Uterus (tissue), 4 donors: Measurements from ENCODE around the gene CFAP77. TPM values are rescaled to one million over a fixed set of nuclear protein-coding genes. Genes with fewer than 3 reads are reported as not detected.

ENCODE experiments used
- DNase-seq, 2 donors: peaks; one replicate each; pipeline ENCODE4 v3.0.0-alpha.2; 2019 to 2020
- H3K27ac ChIP-seq, 2 donors: fragments of 200-600 bp; sonication (generic); 1 replicate in 1 of 2; 2 replicates in 1 of 2; pipeline ENCODE4 v1.5.1; 2016 to 2018
- H3K27me3 ChIP-seq, 2 donors: fragments of 200-600 bp; sonication (generic); one replicate each; pipeline ENCODE4 v1.5.1; 2018 to 2019; ENCODE audit warnings: control low read depth in 1 of 2
- H3K36me3 ChIP-seq, 2 donors: fragments of 200-600 bp; sonication (generic); one replicate each; pipeline ENCODE4 v1.5.1; 2019; ENCODE audit warnings: control low read depth in 1 of 2
- H3K4me1 ChIP-seq, 2 donors: fragments of 200-600 bp; sonication (generic); one replicate each; pipeline ENCODE4 v1.5.1; 2018 to 2019; ENCODE audit warnings: control low read depth in 1 of 2
- H3K4me3 ChIP-seq, 2 donors: fragments of 200-600 bp; sonication (generic); 1 replicate in 1 of 2; 2 replicates in 1 of 2; pipeline ENCODE4 v1.5.1; 2018 to 2019; ENCODE audit warnings: mild to moderate bottlenecking in 1 of 2
- H3K9me3 ChIP-seq, 2 donors: fragments of 200-600 bp; sonication (generic); one replicate each; pipeline ENCODE4 v1.5.1; 2019; ENCODE audit warnings: control low read depth in 1 of 2
- CTCF ChIP-seq, 4 experiments: fragments of 200-600 bp in 2 of 4; fragments of 450-650 bp in 2 of 4; sonication (generic) in 2 of 4; IDR thresholded peaks; one replicate each; pipeline ENCODE4 v1.5.1; 2016 to 2019; ENCODE audit warnings: antibody characterized with exemption in 4 of 4, mild to moderate bottlenecking in 2 of 4, moderate library complexity in 1 of 4
- POLR2A ChIP-seq, 2 donors: fragments of 450-650 bp; IDR thresholded peaks; one replicate each; pipeline ENCODE4 v1.6.1; 2016; ENCODE audit warnings: antibody characterized with exemption in 2 of 2, mild to moderate bottlenecking in 1 of 2, moderate library complexity in 1 of 2
- intact Hi-C: fragments of 100-400 bp; cut with DNase I; formaldehyde crosslinking; loops from one replicate; pipeline ENCODE4 v1.15.1; 2023; ENCODE audit warnings: low total_unique reads
- total RNA-seq, 4 donors: library from RNA; depleted of rRNA in 3 of 4; stranded (reverse); fragments of >200 nt in 3 of 4; gene quantifications; one replicate each; pipeline versions ENCODE4 v1.1.0 to v1.2.4, GENCODE V29; 2014 to 2023
- donor health status: DM: yes; HTN: yes; CAD: no.

The CFAP77 gene
- total RNA-seq, 4 donors from 2014 or later, result 1.4 TPM; not detected in 3

- no peaks in the 10 kb centered on the region for H3K4me1 ChIP-seq
- no peaks in the 10 kb centered on the region for H3K36me3 ChIP-seq
- H3K4me3 ChIP-seq, result no peak overlapping the region
- no peak overlapping the region for H3K27ac ChIP-seq
- no peak for DNase-seq
- TF ChIP-seq CTCF (IDR thresholded peaks at IDR 0.05), result no peak
- TF ChIP-seq POLR2A (IDR thresholded peaks at IDR 0.05), result no peak
- H3K27me3 ChIP-seq, result no peaks in the 10 kb centered on the region
- intact Hi-C loops, result no loop called here
- H3K9me3 ChIP-seq, result no peaks in the 10 kb centered on the region
Observed at GRCh38 chr9:132545578-132545977, 135.6 kb downstream of the CFAP77 start.

- Histone ChIP-seq H3K36me3 (no peaks in the 10 kb centered on the region), H3K27ac (no peak overlapping the region), H3K27me3 (no peaks in the 10 kb centered on the region), H3K9me3 (no peaks in the 10 kb centered on the region), H3K4me1 (no peaks in the 10 kb centered on the region), H3K4me3 (no peak overlapping the region)
- DNase-seq, result no peak
- intact Hi-C loops, result no loop called here
- TF ChIP-seq POLR2A (IDR thresholded peaks at IDR 0.05) (no peak), CTCF (IDR thresholded peaks at IDR 0.05) (no peak)
Observed at GRCh38 chr9:132546148-132547051, 136.4 kb downstream of the CFAP77 start.

GRCh38 chr9:132547052-132547431 is 137.0 kb downstream of the CFAP77 start:
- TF ChIP-seq POLR2A (IDR thresholded peaks at IDR 0.05) (no peak), CTCF (IDR thresholded peaks at IDR 0.05) (no peak)
- DNase-seq, result no peak
- Histone ChIP-seq H3K9me3 (no peaks in the 10 kb centered on the region), H3K27ac (no peak overlapping the region), H3K4me1 (no peaks in the 10 kb centered on the region), H3K4me3 (no peak overlapping the region), H3K36me3 (no peaks in the 10 kb centered on the region), H3K27me3 (no peaks in the 10 kb centered on the region)
- intact Hi-C loops, result no loop called here

GRCh38 chr9:132547436-132547835 is 137.4 kb downstream of the CFAP77 start:
- Histone ChIP-seq H3K27ac (no peak overlapping the region), H3K36me3 (no peaks in the 10 kb centered on the region), H3K27me3 (no peaks in the 10 kb centered on the region), H3K9me3 (no peaks in the 10 kb centered on the region), H3K4me3 (no peak overlapping the region), H3K4me1 (no peaks in the 10 kb centered on the region)
- TF ChIP-seq CTCF (IDR thresholded peaks at IDR 0.05) (no peak), POLR2A (IDR thresholded peaks at IDR 0.05) (no peak)
- intact Hi-C loops, result no loop called here
- no peak for DNase-seq

GRCh38 chr9:132547976-132548730 is 138.1 kb downstream of the CFAP77 start:
- no peak overlapping the region for H3K27ac ChIP-seq
- H3K9me3 ChIP-seq, result no peaks in the 10 kb centered on the region
- DNase-seq, result no peak
- H3K4me1 ChIP-seq, result no peaks in the 10 kb centered on the region
- no peak for TF ChIP-seq POLR2A (IDR thresholded peaks at IDR 0.05)
- TF ChIP-seq CTCF (IDR thresholded peaks at IDR 0.05), result no peak
- no peak overlapping the region for H3K4me3 ChIP-seq
- H3K27me3 ChIP-seq, result no peaks in the 10 kb centered on the region
- no peaks in the 10 kb centered on the region for H3K36me3 ChIP-seq
- intact Hi-C loops, result no loop called here
